ENCODE data around the gene WDR46. TPM values are rescaled to one million over a fixed set of nuclear protein-coding genes. Genes with fewer than 3 reads are reported as not detected.
A peak's percentile ranks its signal among the peaks of the same experiment; 100 is the strongest.

The WDR46 gene
- total and polyA plus RNA-seq, 9 donors = 25.5 to 58.5 (median 34.8) TPM

- Histone ChIP-seq H3K4me3 (no peak overlapping the region), H3K36me3 (no peaks in the 10 kb centered on the region), H3K4me1 (ENCODE audit: insufficient read depth) (no peaks in the 10 kb centered on the region), H3K27me3 (no peaks in the 10 kb centered on the region), H3K9me3 (no peaks in the 10 kb centered on the region), H3K27ac (no peak overlapping the region)
- 64 to 69% (median 67%) methylated on average over 13 of the region's 13 CpGs for WGBS, 3 donors
- DNase-seq = no peak
- TF ChIP-seq CTCF (IDR thresholded peaks at IDR 0.05) (no peak), POLR2A (IDR thresholded peaks at IDR 0.05) (no peak), EP300 (IDR thresholded peaks at IDR 0.05) (no peak)
- intact Hi-C loops (cut with DNase I) = loop anchor here in 1 of 4 donors (10.0 kb wide), 1 partner anchor 136 kb away; the partner anchor contains the start of genes CUTA and PHF1
Observed at GRCh38 chr6:33279257-33279695, 9.8 kb downstream of the WDR46 start.

GRCh38 chr6:33278810-33279209 is 10.2 kb downstream of the WDR46 start:
- 79 to 90% (median 81%) methylated on average over 3 of the region's 3 CpGs for WGBS, 3 donors
- intact Hi-C loops (cut with DNase I) = loop anchor here in 1 of 4 donors (10.0 kb wide), 1 partner anchor 136 kb away; the partner anchor contains the start of genes CUTA and PHF1
- H3K4me1 ChIP-seq (ENCODE audit: insufficient read depth) = peaks cover 2% of the 10 kb centered on the region

GRCh38 chr6:33278392-33278741 is 10.7 kb downstream of the WDR46 start:
- H3K4me3 ChIP-seq = no peak overlapping the region
- DNase-seq = no peak
- WGBS, 3 donors = 76 to 79% (median 78%) methylated on average over 8 to 9 of the region's 9 CpGs
- H3K36me3 ChIP-seq = no peaks in the 10 kb centered on the region
- peaks cover 2% of the 10 kb centered on the region for H3K4me1 ChIP-seq (ENCODE audit: insufficient read depth)
- H3K27ac ChIP-seq = no peak overlapping the region
- TF ChIP-seq POLR2A (IDR thresholded peaks at IDR 0.05) (no peak), EP300 (IDR thresholded peaks at IDR 0.05) (no peak), CTCF (IDR thresholded peaks at IDR 0.05) (no peak)
- no peaks in the 10 kb centered on the region for H3K27me3 ChIP-seq
- no peaks in the 10 kb centered on the region for H3K9me3 ChIP-seq
- intact Hi-C loops (cut with DNase I) = loop anchor here in 1 of 4 donors (10.0 kb wide), 1 partner anchor 136 kb away; the partner anchor contains the start of genes CUTA and PHF1

More at GRCh38 chr6:33278810-33279209, 10.2 kb downstream of the WDR46 start:
- TF ChIP-seq EP300 (IDR thresholded peaks at IDR 0.05) (no peak), POLR2A (IDR thresholded peaks at IDR 0.05) (no peak), CTCF (IDR thresholded peaks at IDR 0.05) (no peak)
- Histone ChIP-seq H3K27ac (no peak overlapping the region), H3K9me3 (no peaks in the 10 kb centered on the region), H3K36me3 (no peaks in the 10 kb centered on the region), H3K27me3 (no peaks in the 10 kb centered on the region), H3K4me3 (no peak overlapping the region)
- DNase-seq = no peak

- intact Hi-C loops (cut with DNase I) = loop anchor here in 1 of 4 donors (10.0 kb wide), 1 partner anchor 137 kb away; the partner anchor contains the start of genes CUTA and PHF1
- 51 to 63% (median 55%) methylated on average over 36 to 39 of the region's 39 CpGs for WGBS, 3 donors
- no peaks in the 10 kb centered on the region for H3K27me3 ChIP-seq
- no peak for DNase-seq
- peak overlapping the region; percentile 52 for H3K4me3 ChIP-seq
- TF ChIP-seq CTCF (IDR thresholded peaks at IDR 0.05) (no peak), POLR2A (IDR thresholded peaks at IDR 0.05) (no peak), EP300 (IDR thresholded peaks at IDR 0.05) (no peak)
- no peaks in the 10 kb centered on the region for H3K36me3 ChIP-seq
- peak overlapping the region in 1 of 2 donors; percentile 79 for H3K27ac ChIP-seq
- peaks cover 3% of the 10 kb centered on the region for H3K4me1 ChIP-seq (ENCODE audit: insufficient read depth)
- no peaks in the 10 kb centered on the region for H3K9me3 ChIP-seq
Observed at GRCh38 chr6:33277663-33278391, 11.2 kb downstream of the WDR46 start.

Data from ovary (tissue), 9 donors.